ENCODE measurements around the gene PANK4.
A peak's percentile ranks its signal among the peaks of the same experiment; 100 is the strongest.
"Not testable (repeated sequence)": the region's sequence is repeated elsewhere in the genome, so short reads cannot be mapped to it uniquely, and the experiment has no call there.

The PANK4 gene

DNA sequence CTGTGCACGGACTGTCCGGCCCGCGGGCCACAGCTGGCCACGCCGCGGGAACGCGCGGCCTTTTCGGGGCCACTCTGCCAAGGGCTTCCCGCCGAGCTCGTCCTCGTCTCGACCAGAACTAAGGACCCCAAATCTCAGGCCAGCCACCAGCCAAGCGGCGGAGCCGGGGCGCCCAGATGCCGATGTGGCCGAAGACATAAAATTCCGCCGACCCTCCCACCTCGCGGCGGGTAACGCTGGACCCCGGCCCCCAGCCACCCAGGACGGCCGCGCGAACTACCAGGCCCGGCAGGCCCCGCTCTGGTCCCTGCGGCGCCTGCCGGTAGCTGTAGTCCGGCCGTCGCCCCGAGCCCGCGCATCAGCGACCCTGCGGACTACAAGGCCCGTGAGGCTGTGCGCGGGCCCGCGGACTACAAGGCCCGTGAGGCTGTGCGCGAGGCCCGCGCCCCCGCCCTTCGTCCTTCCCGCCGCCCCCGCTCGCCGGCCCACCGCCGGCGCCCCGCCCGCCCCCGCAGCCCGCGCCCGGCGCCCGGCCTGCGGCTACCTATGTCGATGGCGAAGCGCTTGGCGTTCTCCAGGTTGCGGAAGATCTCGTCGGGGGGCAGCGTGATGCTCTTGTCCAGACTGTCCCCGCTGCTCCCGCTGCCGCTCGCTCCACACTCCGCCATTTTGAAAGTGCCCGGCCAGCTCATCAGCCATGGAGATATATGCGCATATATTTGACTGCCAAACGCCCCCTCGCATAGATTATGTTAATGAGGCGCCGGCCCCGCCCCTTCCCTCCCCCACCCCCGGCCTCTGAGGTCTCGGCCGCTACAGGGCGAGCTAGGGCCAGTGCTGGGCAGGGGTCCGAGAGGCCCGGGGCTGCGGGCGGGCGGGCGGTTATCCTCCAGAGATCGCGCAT, at the start of gene PANK4:
PANK4 (minus strand) TSS at position 677 of the 904 bp plus-strand sequence; CDS start at position 668, 9 bp downstream.
- DNase-seq: peak; percentile 89

DNA sequence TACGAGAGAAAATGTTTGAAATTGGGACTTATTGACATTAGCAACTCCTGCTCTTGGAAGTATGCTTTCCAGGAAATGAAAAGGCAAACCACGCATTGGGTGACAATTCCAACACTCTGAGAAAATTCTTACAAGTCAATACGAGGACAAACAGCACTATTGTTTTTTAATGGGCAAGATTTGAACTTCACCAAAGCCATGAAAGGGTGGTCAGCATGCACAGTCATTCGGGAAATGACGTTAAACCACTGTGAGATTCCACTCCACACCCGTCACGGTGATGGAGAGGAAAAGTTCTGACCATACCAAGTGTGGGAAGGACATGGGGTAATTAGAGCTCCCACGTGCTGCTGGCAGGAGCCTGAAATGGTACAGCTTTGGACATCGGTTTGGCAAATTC, 48.0 kb upstream of the PANK4 start:
- DNase-seq: no peak

DNA sequence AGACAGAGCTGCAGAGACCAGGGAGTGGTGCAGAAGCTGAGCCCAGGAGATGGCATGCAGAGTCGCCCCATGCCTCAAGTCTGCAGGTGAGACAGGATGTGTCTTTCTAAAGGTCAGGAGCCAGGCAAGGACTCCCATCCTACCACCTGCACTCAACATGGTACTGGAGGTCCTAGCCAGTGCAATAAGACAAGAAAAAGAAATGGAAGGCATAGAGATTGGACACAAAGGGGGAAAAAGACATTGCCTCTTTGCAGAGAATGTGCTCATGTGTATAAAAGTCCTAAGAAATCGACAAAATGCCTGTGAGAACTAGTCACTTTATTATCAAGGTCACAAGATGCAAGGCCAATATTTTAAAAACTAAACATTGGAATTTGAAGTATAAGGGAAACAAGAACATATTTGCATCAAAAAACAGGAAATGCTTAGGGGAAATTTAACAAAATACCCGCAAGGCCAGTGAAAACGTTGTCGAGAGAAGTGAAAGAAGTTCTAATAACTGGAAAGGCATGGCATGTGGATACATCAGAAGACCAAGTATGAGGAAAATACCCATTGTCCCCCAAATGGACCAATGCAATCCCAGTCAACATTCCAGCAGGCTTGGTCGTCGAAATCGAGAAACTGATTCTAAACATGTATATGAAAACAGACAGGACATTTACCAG, 47.0 kb upstream of the PANK4 start:
- DNase-seq: no peak

DNA sequence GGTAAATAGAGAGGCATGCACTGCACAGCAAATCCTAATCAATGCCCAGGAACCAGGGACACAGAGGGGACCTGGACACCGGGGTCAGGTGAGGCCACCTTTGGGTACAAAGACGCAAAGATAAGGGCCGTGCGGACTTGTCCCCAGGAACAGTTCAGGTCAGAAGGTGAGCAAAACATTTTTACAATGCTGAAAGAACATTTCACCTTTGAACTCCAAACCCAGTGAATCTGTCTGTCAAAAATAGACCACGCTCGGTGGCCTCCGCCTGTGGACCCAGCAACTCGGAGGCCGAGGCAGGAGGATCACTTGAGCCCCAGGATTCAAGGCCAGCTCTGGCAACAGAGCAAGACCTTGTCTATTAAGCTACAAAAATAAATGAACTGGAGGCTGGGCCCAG, 45.0 kb upstream of the PANK4 start:
- DNase-seq: no peak

DNA sequence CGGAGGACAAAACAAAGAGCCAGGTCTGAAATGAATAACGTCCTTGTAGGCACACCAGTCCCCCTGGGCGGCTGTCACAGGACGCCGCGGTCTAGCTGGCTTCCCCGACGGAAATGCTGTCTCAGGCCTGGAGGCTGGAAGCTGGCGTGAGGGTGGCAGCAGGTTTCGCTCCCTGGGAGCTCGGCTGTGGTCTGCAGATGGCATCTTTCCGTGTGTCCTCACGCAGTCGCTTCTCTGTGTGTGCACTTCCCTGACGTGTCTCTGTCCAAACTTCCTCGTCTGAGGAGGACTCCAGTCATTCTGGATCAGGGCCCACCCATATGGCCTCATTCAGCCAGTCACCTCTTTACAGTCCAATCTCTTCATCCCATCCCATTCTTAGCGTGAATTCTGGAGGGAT, 43.9 kb upstream of the PANK4 start:
- no peak for DNase-seq

DNA sequence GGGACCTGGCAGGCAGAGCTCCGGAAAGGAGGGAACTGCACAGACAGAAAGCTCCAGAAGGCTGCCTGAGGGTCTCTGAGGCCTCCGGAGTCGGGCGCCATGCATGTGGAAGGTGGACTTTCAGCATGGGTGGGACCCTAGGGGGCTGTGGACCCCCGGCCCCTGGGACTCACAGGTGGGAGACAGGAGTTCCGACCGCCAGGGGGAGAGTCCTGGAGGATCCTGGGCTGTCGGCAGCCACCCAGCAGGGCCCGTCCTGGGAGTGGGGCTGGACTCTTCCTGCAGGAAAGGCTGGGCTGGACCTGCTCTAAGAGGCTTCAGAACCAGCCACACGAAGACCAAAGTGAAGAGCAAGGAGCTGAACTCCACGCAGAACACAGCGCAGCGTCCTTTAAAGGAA, 43.3 kb upstream of the PANK4 start:
- not testable (repeated sequence) for DNase-seq

DNA sequence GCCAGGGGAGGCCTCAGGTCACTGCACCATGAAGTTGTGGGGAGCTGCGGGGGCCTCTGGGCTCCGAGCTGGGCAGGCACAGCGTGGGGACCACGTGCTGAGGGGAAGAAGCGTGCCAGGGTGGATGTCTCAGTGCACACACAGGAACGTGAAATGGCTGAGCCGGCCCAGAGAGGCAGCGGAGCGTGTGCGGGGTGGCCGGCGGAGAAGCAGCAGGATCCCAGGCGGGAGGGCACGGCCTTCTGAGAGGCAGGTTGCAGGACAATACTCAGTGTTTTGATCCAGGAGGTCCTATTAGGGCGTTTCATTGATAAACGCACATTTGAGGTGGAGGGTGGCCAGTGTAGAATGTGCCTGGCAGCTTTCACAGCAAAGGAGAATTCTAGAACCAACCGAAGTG, 42.7 kb upstream of the PANK4 start:
- no peak for DNase-seq

DNA sequence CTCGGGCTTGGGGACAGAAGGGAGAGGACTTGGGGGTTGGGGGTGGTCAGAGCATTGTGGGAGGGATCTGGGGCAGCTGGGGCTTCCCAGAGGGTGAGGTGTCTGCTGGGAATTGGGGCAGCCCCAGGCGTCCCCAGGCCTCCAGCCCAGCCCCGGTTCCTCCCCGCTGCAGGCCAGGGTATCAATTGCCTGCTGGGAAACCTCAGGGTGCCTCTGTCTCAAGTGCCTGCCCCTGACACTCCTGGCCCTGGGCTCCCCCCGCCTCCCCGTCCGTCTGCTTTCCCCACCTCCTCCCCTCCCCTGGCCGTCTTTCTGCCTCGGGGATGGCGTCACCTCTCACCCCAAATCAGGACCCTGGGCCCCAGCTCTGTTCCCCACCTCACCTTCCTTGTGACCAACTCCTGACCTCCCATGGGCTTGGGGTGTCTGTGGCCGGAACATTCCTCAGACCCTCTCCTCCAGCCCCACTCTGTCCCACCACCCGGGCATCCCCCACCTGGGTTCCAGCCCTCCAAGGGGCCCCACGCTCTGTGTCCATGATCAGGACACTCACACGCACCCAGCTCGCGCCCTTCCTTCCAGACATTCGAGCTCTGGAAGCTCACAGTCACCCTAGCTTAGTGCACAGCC, 41.9 kb upstream of the PANK4 start:
- DNase-seq: not testable (repeated sequence)

DNA sequence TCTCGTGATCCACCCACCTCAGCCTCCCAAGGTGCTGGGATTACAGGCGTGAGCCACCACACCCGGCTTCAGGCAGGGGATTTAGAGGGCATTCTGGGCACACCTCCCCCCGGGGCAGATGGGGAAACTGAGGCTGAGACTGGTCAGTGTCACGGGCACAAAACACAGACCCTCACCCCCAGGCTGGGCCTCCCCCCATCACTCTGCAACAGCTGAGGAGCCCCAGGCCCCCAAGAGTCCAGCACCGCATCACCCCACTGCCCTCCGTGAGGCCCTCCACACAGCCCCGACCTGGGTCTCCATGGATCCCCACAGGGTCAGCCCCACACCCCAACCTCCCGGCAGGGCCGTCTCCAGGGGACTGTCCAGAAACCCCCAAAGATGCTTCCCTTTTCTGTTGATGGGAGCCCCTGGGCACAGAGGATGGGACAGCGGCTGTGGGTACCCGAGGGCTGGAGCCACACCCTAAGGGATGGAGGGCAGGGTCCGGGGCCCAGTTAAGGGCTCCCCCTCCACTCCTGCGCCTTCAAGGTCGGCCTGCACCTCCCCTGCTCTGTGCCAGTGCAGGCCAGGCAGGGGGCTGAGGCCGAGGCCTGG, 40.8 kb upstream of the PANK4 start:
- DNase-seq: no peak

DNA sequence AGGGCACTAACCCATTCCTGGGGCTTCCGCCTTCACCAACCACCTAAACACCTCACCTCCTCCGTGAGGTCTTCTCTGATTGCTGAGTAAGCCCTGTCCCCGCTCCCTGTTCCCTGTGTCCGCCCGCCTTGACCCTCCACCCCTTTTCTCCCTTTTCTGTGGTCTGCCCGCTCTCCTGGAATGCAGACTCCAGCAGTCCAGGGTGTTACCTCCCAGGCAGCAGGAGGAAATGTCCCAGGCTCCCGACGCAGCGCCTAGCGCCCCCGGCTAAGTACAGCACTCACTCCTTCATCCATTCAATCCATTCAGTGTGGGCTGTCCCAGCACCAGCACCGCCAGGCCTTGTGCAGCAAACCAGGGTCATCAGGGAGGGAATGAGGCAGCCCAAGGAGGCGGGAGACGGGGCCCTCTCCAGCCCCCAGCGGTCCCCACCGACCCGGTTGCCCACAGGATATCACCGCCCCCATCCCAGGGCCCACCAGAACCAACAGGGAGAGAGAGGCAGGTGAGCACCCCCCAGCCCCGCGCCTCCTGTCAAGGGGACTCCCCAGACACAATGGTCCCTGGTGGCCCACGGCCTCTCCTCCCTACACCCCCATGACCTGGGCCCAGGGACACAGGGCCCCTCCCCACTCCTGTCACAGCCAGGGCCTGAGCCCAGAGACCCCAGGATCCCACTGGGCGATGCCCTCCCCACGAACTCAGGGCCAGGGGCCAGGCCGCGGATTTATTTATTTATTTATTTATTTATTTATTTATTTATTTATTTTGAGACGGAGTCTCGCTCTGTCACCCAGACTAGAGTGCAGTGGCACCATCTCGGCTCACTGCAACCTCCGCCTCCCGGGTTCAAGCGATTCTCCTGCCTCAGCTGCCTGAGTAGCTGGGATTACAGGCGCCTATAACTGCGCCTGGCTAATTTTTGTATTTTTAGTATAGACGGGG, 40.0 kb upstream of the PANK4 start:
- no peak for DNase-seq

DNA sequence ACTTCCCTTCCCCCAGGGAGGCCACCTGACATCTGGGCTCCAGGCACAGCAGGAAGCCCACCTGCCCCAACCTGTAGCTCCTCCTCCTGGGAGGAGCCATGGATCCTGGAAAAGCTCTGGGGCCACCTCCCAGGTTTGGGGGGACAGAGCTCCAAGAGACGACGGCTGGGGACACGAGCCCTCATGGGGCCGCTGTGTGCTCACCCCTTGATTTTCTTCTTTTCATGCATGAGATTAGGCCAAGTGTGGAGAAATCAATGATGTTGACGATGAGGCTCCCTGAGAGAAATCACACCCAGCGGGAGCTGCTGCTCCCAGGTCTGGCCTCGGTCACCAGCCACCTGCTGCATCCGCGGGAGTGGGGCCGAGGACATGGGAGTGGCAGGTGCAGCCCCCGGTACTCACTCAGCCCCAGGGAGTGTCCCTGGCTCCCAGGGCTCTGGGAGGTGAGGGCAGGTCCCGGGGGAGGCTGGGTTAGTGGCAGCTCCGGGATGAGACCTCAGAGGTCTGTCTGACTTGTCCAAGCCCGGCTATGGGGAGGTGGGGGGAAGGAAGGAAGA, 38.5 kb upstream of the PANK4 start:
- DNase-seq: no peak

DNA sequence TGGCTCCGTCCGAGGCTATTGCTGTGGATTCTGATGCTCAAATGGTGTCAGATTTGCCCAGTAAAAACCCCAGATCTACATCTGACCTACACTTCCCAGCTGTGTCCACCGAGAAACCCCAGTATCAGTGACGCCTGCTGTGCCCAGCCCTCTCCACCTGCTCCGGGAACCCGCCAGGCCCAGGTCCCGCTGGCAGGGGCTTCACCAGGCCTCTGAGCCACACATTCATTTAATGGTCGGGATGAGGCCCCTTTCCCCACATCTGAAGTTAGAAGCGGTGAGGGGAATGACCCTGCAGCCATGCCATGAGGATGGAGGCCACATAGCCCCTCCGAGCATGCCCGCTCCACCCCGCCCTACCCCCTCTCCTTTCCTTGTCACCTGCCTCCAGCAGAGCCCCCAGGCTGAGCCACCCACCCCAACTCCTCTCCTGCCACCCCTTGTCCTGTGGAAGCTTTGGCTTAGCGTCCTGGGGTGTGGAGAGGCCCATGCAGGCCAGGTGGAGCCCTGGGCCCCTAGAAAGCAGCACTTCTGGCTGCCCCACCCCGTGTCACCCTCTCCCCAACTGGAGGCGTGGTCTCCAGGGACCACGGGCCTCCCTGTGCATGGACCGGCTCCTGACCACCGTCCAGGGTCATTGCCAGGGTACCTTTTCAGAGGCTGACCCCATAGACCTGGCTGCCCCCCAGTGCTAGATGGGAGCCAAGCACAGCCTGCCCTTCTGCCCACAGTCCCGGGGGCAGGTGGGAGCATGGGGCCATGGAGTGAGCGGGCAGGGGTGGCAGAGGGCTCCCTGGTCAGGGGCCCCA, 37.8 kb upstream of the PANK4 start:
- no peak for DNase-seq

DNA sequence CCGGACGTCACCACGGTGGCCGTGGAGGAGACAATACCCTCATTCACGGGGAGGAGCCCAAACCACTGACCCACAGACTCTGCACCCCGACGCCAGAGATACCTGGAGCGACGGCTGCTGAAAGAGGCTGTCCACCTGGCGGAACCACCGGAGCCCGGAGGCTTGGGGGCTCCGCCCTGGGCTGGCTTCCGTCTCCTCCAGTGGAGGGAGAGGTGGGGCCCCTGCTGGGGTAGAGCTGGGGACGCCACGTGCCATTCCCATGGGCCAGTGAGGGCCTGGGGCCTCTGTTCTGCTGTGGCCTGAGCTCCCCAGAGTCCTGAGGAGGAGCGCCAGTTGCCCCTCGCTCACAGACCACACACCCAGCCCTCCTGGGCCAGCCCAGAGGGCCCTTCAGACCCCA, 36.8 kb upstream of the PANK4 start:
- DNase-seq: no peak

DNA sequence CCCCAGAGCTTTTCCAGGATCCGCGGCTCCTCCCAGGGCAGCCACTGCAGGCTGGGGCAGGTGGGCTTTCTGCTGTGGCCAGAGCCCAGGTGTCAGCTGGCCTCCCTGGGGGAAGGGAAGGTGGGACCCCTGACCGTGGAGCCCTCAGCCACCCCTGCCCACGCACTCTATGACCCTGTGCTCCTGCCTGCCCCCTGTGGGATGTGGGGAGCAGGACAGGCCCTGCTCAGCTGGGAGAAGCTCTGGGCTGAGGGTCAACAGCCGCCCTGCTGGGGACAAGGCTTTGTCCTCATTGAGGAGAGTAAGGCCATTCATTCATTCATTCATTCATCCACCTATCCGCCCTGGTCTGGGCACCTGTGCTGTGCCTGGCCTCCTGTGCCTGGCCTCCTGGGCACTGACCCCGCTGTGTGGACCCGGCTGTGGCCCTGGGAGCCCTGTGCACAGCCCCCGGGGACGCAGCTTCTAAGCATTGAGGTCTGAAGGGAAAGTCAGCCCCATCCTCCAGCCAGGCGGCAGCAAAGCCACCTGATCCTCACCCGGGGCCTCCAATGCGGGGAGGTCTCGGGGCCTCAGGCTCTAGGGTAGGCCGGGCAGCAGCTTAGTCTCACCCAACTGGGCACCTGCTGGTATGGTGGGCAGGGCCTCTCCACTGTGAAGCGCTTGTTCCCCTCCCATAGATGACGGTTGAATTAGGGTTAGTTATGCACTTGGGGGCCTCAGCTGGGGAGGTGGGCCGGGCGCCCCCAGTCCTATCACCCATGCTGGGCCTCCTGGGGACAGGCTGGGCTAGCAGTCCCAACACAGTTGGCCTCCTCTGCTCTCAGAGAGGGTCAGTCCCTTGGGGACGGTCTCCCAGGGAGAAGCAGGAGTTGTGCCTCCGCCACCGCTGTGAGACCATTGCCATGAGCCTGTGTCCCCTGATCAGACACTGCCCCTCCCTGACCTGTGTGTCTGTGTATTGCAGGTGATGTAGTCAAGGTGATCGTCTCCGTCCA, 35.8 kb upstream of the PANK4 start:
- DNase-seq: no peak

DNA sequence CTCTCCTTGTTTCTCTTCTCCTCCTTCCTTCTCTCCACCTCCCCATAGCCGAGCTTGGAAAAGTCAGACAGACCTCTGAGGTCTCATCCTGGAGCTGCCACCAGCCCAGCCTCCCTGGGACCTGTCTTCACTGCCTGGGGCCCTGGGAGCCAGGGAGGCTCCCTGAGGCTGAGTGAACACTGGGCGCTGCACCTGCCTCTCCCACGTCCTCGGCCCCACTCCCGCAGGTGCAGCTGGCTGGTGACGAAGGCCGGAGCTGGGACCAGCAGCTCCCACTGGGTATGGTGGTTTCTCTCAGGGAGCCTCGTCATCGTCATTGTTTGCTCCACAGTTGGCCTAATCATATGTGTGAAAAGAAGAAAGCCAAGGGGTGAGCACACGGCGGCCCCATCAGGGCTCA, 35.0 kb upstream of the PANK4 start:
- DNase-seq: no peak

DNA sequence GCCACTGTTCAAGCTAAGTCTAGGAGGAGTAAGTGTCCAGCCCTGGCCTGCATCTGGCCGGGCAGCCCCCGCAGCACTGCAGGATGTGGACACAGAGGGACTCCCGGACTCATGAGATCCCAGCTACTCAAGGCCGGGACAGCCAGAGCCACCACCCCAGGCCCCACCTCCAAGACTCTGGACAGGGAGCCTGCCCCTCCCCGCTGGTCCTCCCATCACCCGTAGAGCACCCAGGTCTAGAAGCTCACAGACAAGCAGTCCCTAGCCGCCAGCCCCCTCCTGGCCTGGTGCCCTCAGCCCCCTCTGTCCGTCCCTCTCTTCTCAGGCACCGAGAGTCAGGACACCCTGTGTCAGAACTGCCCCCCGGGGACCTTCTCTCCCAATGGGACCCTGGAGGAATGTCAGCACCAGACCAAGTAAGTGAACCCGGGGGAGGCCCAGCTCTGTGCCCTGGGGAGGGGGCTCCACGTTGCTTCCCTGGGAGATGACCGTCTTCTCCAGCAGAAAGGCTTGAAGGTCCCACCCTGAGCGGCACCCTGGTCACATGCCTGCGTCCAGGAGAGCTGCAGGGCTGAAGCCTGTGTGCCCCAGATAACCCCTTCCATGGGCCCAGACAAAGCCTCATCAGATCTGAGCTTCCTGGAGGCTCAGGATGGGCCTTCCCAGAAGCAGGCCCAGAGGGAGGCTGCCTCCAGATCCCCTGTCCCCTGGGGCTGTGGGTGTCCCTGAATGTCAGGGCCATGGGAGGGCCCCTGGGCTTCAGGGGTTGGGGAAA, 34.1 kb upstream of the PANK4 start:
- no peak for DNase-seq

DNA sequence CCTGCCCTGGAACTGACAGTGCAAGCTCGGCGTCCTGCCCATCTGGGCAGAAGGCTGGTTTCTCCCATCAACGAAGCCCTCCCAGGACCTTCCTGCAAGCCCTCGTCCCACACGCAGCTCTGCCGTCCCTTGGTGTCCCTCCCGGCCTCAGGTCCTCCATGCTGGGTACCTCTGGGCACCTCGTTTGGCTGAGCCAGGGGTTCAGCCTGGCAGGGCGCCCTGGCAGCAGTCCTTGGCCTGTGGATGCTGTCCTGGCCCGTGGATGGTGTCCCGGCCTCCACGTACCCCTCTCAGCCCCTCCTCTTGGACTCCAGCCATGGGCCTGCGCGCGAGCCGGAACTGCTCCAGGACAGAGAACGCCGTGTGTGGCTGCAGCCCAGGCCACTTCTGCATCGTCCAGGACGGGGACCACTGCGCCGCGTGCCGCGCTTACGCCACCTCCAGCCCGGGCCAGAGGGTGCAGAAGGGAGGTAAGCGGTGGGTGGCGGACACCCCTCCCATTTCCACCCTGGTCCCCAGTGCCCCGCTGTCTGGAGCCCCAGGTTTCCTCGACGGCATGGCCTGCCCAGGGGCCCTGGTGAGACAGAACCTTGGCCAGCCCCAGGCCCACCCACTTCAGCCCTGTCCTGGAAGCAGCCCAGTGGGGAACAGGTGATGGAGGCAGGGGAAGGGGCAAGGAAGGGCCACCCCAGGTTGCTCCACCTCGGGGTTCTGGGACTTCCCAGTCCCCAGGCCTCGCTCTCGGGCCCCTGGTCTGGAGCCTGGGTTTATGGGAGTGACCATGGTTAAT, 33.3 kb upstream of the PANK4 start:
- no peak for DNase-seq

DNA sequence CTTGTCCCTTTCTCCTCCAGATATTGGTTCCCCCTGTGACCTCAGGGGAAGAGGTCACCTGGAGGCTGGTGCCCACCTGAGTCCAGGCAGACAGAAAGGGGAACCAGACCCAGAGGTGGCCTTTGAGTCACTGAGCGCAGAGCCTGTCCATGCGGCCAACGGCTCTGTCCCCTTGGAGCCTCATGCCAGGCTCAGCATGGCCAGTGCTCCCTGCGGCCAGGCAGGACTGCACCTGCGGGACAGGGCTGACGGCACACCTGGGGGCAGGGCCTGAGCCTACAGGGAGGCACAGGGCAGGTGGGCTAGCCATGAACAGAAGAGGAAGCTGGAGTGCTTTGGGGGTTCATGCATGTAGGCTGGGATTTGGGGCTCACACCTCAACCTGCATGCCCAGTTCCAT, 32.5 kb upstream of the PANK4 start:
- DNase-seq: no peak

Data from NCI-H1436 (cell line).